H4 (cell line): Measurements from ENCODE around the gene ENTPD8. TPM values are rescaled to one million over a fixed set of nuclear protein-coding genes. Genes with fewer than 3 reads are reported as not detected.
"Not testable (repeated sequence)": the region's sequence is repeated elsewhere in the genome, so short reads cannot be mapped to it uniquely, and the experiment has no call there.

Experiments used
- DNase-seq: peaks from one replicate; pipeline ENCODE4 v3.0.0-alpha.2; 2015; ENCODE audit warnings: low spot score
- total RNA-seq: library from RNA; depleted of rRNA; stranded (reverse); fragments of >200 nt; shearing (Covaris generic); gene quantifications from 2 replicates; pipeline ENCODE4 v1.2.3, GENCODE V29; 2014

ENTPD8 gene
- total RNA-seq, 1 experiment from 2014 or later, result 0.08 TPM

GRCh38 chr9:137458194-137459151 is 17.3 kb upstream of the ENTPD8 start:
- DNase-seq, result no peak

DNA sequence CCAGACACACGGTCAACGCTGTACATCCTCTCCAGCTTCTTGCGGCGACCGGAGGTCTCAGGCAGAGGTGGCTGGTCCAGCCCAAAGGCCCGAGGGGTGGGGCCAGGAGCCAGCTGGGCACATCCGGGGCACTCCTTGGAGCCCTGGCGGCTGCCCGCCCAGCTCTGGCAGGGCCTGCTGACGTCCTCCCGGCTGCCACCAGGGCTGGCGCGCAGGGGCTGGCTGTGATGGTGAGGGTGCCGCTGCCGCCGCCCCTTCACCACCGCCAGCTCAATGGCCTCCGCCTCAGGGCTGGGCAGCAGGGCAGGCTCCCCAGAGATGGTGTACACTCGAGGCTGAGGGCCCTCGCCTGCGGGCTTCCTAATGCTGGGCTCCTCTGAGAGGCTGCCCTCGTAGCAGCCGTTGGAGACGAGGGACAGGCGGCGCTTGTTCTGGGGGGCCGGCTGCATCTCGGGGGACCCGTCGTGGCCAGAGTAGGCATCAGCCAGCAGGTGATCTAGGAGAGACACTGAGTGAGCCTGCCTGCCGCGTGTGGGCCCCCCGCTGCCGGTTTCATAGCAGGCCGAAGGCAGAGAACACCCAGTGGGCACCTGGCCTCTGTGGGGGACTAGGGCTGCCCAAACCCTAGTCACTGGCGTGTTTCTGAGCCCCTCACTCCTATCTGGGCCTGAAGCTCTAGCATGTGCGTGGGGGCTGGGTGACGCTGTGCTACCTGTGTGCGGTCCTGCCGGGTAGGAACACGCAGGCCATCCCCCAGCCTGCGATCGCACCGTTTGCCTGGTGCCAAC is 16.4 kb upstream of the ENTPD8 start:
- DNase-seq, result no peak

- no peak for DNase-seq
These were observed 15.8 kb upstream of the ENTPD8 start for GRCh38 chr9:137456864-137457405.

- no peak for DNase-seq
These were observed 15.1 kb upstream of the ENTPD8 start for GRCh38 chr9:137456061-137456863.

- no peak for DNase-seq
These were observed 14.3 kb upstream of the ENTPD8 start for GRCh38 chr9:137455359-137455991.

DNA sequence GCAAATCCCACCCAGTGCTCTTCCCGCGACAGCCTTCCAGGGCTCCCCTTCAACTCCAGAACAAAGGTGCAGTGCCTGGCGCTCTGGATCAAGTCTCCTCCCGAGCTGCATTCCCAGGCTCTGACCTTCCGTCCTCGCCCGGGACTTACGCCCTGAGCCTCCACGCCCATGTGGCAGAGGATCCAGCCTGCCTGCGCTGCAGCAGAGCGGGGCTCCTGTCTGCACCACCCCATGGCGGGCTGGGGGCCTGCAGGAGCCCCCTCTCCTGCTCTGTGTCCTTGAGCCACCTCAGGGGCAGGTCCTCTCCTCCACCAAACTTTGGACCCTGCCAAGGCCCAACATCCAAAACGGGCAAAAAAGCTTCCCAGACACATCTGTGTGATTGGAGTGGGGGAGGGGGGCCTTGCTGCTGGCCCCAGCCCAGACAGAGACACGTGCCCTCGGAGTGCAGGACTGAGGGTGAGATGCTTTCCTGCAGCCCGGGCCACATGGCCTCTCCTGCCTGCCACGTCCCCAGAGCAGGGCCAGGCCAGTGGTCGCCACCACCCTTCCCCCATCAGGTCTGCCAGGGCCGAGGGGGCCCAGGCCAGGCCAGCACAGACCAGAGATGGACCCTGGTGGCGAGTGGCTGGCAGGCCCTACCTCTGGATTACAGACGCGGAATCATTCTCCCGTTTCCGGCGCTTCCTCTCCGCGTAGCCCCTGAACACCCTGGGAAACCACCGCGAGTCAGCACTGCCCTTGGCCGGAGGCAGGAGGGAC is 13.6 kb upstream of the ENTPD8 start:
- DNase-seq, result no peak

- DNase-seq, result no peak
These were observed 13.0 kb upstream of the ENTPD8 start for GRCh38 chr9:137454145-137454596.

DNA sequence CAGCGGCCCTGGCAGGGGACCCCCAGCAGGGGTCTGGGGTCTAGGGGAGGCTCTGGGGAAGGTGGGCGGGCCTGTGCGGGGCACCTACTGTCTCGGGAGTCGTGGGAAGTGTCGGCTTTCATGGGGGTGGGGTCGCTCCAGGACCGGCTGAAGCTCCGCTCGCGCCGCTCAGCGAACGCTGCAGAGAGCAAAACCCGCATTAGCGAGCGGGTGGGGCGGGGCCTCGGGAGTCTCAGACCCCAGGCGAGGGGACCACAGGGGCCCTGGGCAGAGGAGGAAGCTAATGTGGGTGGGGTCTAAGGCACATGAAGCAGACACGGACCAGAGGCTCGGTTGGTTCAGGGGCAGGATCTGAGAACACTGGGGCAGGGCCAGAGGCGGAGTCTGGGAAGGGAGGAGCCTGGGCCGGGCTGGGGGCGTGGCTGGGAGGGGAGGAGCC is 12.5 kb upstream of the ENTPD8 start:
- no peak for DNase-seq

GRCh38 chr9:137452761-137453642 is 11.8 kb upstream of the ENTPD8 start:
- no peak for DNase-seq

GRCh38 chr9:137452006-137452760 is 11.0 kb upstream of the ENTPD8 start:
- no peak for DNase-seq

DNA sequence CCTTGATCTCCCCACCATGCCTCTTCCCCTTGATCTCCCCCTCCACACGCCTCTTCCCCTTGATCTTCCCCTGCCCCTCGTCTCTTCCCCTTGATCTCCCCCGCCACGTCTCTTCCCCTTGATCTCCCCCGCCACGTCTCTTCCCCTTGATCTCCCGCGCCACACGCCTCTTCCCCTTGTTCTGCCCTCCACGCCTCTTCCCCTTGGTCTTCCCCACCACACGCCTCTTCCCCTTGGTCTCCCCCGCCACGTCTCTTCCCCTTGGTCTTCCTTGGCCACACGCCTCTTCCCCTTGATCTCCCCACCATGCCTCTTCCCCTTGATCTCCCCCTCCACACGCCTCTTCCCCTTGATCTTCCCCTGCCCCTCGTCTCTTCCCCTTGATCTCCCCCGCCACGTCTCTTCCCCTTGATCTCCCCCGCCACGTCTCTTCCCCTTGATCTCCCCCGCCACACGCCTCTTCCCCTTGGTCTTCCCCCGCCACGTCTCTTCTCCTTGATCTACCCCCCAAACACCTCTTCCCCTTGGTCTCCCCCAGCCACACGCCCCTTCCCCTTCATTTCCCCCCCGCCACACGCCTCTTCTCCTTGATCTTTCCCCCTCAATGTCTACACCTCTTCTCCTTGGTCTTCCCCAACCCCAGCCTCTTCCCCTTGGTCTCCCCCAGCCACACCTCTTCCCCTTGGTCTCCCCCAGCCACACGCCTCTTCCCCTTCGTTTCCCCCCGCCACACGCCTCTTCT is 10.3 kb upstream of the ENTPD8 start:
- DNase-seq, result not testable (repeated sequence)

- not testable (repeated sequence) for DNase-seq
These were observed 9.5 kb upstream of the ENTPD8 start for GRCh38 chr9:137450539-137451222.

- no peak for DNase-seq
These were observed 8.9 kb upstream of the ENTPD8 start for GRCh38 chr9:137449931-137450538.

DNA sequence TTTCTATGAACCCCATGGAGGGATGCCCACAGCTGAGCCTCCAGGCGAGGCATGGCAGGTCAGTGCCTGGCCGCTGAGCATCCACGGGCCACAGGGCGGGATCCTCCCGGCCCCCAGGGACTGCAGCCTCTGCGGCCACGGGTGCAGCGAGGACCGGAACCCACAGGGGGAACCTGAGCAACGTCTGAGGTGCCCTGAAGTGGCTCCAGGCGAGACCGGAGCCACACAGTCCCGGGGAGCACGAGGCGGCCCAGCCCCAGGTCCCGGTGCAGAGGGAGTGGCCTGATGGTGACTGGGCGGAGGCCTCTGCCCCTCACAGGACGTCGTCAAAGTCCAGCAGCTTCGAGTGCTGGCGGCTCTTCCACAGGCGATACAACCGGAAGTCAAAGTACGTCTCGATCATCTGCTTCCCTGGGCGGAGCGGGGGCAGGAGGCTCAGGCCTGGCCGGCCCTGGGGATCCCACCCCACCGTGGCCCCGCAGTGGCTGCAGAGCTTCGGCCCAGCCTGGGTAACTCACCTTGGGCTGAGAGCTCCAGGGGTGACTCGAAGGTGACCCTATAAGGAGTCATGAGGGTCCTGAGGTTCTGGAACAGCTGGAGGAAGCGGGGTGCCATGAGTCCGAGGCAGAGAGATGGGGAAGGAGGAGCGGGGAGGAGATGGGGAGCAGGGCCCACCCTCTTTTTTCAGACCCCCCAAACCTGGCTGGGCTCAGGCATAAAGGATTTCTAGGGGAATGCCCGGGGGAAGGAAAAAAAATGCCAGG is 8.1 kb upstream of the ENTPD8 start:
- DNase-seq, result no peak

DNA sequence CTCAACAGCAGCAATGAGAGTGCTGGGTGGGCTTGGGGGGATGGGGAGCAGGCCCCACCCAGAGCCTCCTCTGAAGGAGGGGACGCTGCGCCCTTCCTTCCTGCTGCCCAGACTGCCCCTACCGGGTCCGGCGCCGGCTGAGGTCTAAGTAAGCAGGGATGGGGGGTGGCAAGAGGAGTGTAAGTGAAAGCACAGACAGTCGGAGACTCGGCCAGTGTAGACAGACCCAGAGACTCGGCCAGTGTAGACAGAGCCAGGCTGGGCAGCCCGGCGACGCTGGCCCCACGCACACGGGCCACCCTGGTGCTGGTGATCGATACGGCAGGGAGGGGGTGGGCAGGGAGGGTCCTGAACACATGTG is 7.4 kb upstream of the ENTPD8 start:
- DNase-seq, result no peak
